ENCODE measurements around the gene SPRED2. TPM values are rescaled to one million over a fixed set of nuclear protein-coding genes. Genes with fewer than 3 reads are reported as not detected.
"Not testable (repeated sequence)": the region's sequence is repeated elsewhere in the genome, so short reads cannot be mapped to it uniquely, and the experiment has no call there.

SPRED2 gene
- total RNA-seq, 1 experiment from 2014 or later, result 13.6 TPM

GRCh38 chr2:65343386-65343785 lies 89.0 kb downstream of the SPRED2 start:
- no peak for DNase-seq (ENCODE audit: low spot score)

- DNase-seq (ENCODE audit: low spot score), result no peak
Observed at GRCh38 chr2:65340898-65341681, 91.3 kb downstream of the SPRED2 start.

- no peak for DNase-seq (ENCODE audit: low spot score)
Observed at GRCh38 chr2:65339648-65340047, 92.8 kb downstream of the SPRED2 start.

GRCh38 chr2:65338830-65339495 lies 93.4 kb downstream of the SPRED2 start:
- not testable (repeated sequence) for DNase-seq (ENCODE audit: low spot score)

- DNase-seq (ENCODE audit: low spot score), result not testable (repeated sequence)
Observed at GRCh38 chr2:65337915-65338314, 94.5 kb downstream of the SPRED2 start.

GRCh38 chr2:65334714-65335113 lies 97.7 kb downstream of the SPRED2 start:
- DNase-seq (ENCODE audit: low spot score), result no peak

- DNase-seq (ENCODE audit: low spot score), result peak; percentile 60
Observed at GRCh38 chr2:65331336-65332025, 100.9 kb downstream of the SPRED2 start.

- DNase-seq (ENCODE audit: low spot score), result no peak
Observed at GRCh38 chr2:65329525-65329924, 102.9 kb downstream of the SPRED2 start.

GRCh38 chr2:65326276-65326675 lies 106.1 kb downstream of the SPRED2 start:
- no peak for DNase-seq (ENCODE audit: low spot score)

- DNase-seq (ENCODE audit: low spot score), result no peak
Observed at GRCh38 chr2:65325066-65325465, 107.3 kb downstream of the SPRED2 start.

GRCh38 chr2:65320946-65321345 lies 111.5 kb downstream of the SPRED2 start:
- DNase-seq (ENCODE audit: low spot score), result no peak

GRCh38 chr2:65320042-65320725 lies 112.2 kb downstream of the SPRED2 start:
- peak; percentile 96 for DNase-seq (ENCODE audit: low spot score)

GRCh38 chr2:65319674-65320041 lies 112.7 kb downstream of the SPRED2 start:
- DNase-seq (ENCODE audit: low spot score), result no peak

GRCh38 chr2:65319072-65319673 lies 113.2 kb downstream of the SPRED2 start:
- DNase-seq (ENCODE audit: low spot score), result no peak

- DNase-seq (ENCODE audit: low spot score), result peak; percentile 28
Observed at GRCh38 chr2:65317841-65318240, 114.6 kb downstream of the SPRED2 start.

GRCh38 chr2:65317351-65317750 lies 115.0 kb downstream of the SPRED2 start:
- DNase-seq (ENCODE audit: low spot score), result not testable (repeated sequence)

- DNase-seq (ENCODE audit: low spot score), result no peak
Observed at GRCh38 chr2:65316072-65316471, 116.3 kb downstream of the SPRED2 start.

GRCh38 chr2:65314801-65315441 lies 117.5 kb downstream of the SPRED2 start:
- no peak for DNase-seq (ENCODE audit: low spot score)

GRCh38 chr2:65313954-65314256 lies 118.5 kb downstream of the SPRED2 start:
- DNase-seq (ENCODE audit: low spot score), result no peak

- no peak for DNase-seq (ENCODE audit: low spot score)
Observed at GRCh38 chr2:65313126-65313953, 119.1 kb downstream of the SPRED2 start.

Data from A172 (cell line).